ENCODE measurements around the gene PPP1R12A. TPM values are rescaled to one million over a fixed set of nuclear protein-coding genes. Genes with fewer than 3 reads are reported as not detected.

Gene PPP1R12A
- total RNA-seq, 1 donor from 2014 or later = 56.9 TPM

- Histone ChIP-seq H3K36me3 (ENCODE audit: control insufficient read depth, insufficient read depth, low read length) (peaks cover 2% of the 10 kb centered on the region), H3K4me3 (ENCODE audit: low read depth, low read length) (no peak overlapping the region), H3K27me3 (ENCODE audit: control insufficient read depth, insufficient read depth, low read length) (no peaks in the 10 kb centered on the region)
- no peak for DNase-seq (ENCODE audit: low read depth)
- no peak for FAIRE-seq
- TF ChIP-seq, protein P1, sequence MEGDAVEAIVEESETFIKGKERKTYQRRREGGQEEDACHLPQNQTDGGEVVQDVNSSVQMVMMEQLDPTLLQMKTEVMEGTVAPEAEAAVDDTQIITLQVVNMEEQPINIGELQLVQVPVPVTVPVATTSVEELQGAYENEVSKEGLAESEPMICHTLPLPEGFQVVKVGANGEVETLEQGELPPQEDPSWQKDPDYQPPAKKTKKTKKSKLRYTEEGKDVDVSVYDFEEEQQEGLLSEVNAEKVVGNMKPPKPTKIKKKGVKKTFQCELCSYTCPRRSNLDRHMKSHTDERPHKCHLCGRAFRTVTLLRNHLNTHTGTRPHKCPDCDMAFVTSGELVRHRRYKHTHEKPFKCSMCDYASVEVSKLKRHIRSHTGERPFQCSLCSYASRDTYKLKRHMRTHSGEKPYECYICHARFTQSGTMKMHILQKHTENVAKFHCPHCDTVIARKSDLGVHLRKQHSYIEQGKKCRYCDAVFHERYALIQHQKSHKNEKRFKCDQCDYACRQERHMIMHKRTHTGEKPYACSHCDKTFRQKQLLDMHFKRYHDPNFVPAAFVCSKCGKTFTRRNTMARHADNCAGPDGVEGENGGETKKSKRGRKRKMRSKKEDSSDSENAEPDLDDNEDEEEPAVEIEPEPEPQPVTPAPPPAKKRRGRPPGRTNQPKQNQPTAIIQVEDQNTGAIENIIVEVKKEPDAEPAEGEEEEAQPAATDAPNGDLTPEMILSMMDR (IDR thresholded peaks at IDR 0.05; ENCODE audit: insufficient read depth, low read length, severe bottlenecking) = no peak
Measured at GRCh38 chr12:79843978-79844377, 90.9 kb downstream of the PPP1R12A start.

- TF ChIP-seq, protein P1 (IDR thresholded peaks at IDR 0.05; ENCODE audit: insufficient read depth, low read length, severe bottlenecking) = no peak
- DNase-seq (ENCODE audit: low read depth) = no peak
- no peak for FAIRE-seq
- Histone ChIP-seq H3K27me3 (ENCODE audit: control insufficient read depth, insufficient read depth, low read length) (no peaks in the 10 kb centered on the region), H3K4me3 (ENCODE audit: low read depth, low read length) (no peak overlapping the region), H3K36me3 (ENCODE audit: control insufficient read depth, insufficient read depth, low read length) (peaks cover 2% of the 10 kb centered on the region)
Measured at GRCh38 chr12:79842630-79843029, 92.3 kb downstream of the PPP1R12A start.

GRCh38 chr12:79841878-79842265 is 93.0 kb downstream of the PPP1R12A start:
- H3K4me3 ChIP-seq (ENCODE audit: low read depth, low read length) = no peak overlapping the region
- DNase-seq (ENCODE audit: low read depth) (no peak), FAIRE-seq (no peak)
- H3K36me3 ChIP-seq (ENCODE audit: control insufficient read depth, insufficient read depth, low read length) = peaks cover 2% of the 10 kb centered on the region
- no peaks in the 10 kb centered on the region for H3K27me3 ChIP-seq (ENCODE audit: control insufficient read depth, insufficient read depth, low read length)
- TF ChIP-seq, protein P1 (IDR thresholded peaks at IDR 0.05; ENCODE audit: insufficient read depth, low read length, severe bottlenecking) = no peak

GRCh38 chr12:79841248-79841877 is 93.5 kb downstream of the PPP1R12A start:
- FAIRE-seq (no peak), DNase-seq (ENCODE audit: low read depth) (no peak)
- Histone ChIP-seq H3K4me3 (ENCODE audit: low read depth, low read length) (no peak overlapping the region), H3K27me3 (ENCODE audit: control insufficient read depth, insufficient read depth, low read length) (no peaks in the 10 kb centered on the region), H3K36me3 (ENCODE audit: control insufficient read depth, insufficient read depth, low read length) (peaks cover 2% of the 10 kb centered on the region)
- TF ChIP-seq, protein P1 (IDR thresholded peaks at IDR 0.05; ENCODE audit: insufficient read depth, low read length, severe bottlenecking) = no peak

GRCh38 chr12:79838359-79838758 is 96.5 kb downstream of the PPP1R12A start:
- Histone ChIP-seq H3K4me3 (ENCODE audit: low read depth, low read length) (no peak overlapping the region), H3K36me3 (ENCODE audit: control insufficient read depth, insufficient read depth, low read length) (peaks cover 1% of the 10 kb centered on the region), H3K27me3 (ENCODE audit: control insufficient read depth, insufficient read depth, low read length) (no peaks in the 10 kb centered on the region)
- DNase-seq (ENCODE audit: low read depth) (no peak), FAIRE-seq (no peak)
- TF ChIP-seq, protein P1 (IDR thresholded peaks at IDR 0.05; ENCODE audit: insufficient read depth, low read length, severe bottlenecking) = no peak

DNA sequence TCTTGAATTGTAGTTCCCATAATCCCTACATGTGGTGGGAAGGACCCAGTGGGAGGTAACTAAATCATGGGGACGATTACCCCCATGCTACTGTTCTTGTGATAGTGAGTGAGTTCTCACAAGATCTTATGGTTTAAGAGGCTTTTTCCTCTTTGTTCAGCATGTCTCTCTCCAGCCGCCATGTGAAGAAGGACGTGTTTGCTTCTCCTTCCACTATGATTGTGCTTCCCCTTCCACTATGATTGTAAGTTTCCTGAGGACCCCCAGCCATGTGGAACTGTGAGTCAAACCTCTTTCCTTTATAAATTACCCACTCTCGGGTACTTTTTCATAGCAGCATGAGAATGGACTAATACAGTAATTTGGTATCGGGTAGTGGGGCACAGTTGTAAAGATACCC is 97.3 kb downstream of the PPP1R12A start:
- DNase-seq (ENCODE audit: low read depth) (no peak), FAIRE-seq (no peak)
- H3K27me3 ChIP-seq (ENCODE audit: control insufficient read depth, insufficient read depth, low read length) = no peaks in the 10 kb centered on the region
- H3K36me3 ChIP-seq (ENCODE audit: control insufficient read depth, insufficient read depth, low read length) = peaks cover 1% of the 10 kb centered on the region
- TF ChIP-seq, protein P1 (IDR thresholded peaks at IDR 0.05; ENCODE audit: insufficient read depth, low read length, severe bottlenecking) = no peak
- H3K4me3 ChIP-seq (ENCODE audit: low read depth, low read length) = no peak overlapping the region

Data from bronchial epithelial cell (primary cell).